ENCODE results near the gene C11orf54.
A peak's percentile ranks its signal among the peaks of the same experiment; 100 is the strongest.
"Not testable (repeated sequence)": the region's sequence is repeated elsewhere in the genome, so short reads cannot be mapped to it uniquely, and the experiment has no call there.

C11orf54 gene

DNA sequence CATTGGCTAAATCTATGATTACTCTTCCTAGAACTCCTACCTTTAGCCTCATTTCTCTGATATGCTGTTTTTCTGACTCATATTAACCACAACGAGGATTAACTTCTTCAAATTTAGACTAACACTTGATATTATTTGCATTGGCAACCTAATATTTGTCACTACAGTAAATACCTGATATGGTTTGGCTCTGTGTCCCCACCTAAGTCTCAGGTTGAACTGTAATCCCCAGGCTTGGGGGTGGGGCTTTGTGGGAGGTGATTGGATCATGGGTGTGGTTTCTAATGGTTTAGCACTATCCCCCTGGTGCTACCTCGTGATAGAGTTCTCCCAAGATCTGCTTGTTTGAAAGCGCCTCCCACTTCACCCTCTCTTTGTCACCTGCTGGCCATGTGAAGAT, 25.5 kb downstream of the C11orf54 start:
- DNase-seq = no peak

DNA sequence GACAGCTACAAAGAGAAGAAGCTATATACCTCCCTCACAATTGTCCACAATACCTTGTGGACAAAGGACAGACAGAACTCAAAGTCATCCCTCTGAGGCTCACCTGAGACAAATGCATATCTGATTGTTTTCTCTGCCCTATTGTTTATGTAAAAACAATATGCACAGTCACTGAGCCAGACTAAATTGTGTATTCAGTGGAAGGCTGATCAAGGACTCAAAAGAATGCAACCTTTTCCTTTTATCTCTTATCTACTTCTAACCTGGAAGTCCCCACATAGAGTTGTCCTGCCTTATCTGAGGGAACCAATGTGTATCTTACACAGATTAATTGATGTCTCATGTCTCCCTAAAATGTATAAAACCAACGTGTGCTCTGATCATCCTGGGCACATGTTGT, 28.7 kb downstream of the C11orf54 start:
- DNase-seq = no peak

GRCh38 chr11:93772123-93772522, 30.7 kb downstream of the C11orf54 start:
- no peak for DNase-seq

GRCh38 chr11:93773045-93773477, 31.6 kb downstream of the C11orf54 start:
- no peak for DNase-seq

DNA sequence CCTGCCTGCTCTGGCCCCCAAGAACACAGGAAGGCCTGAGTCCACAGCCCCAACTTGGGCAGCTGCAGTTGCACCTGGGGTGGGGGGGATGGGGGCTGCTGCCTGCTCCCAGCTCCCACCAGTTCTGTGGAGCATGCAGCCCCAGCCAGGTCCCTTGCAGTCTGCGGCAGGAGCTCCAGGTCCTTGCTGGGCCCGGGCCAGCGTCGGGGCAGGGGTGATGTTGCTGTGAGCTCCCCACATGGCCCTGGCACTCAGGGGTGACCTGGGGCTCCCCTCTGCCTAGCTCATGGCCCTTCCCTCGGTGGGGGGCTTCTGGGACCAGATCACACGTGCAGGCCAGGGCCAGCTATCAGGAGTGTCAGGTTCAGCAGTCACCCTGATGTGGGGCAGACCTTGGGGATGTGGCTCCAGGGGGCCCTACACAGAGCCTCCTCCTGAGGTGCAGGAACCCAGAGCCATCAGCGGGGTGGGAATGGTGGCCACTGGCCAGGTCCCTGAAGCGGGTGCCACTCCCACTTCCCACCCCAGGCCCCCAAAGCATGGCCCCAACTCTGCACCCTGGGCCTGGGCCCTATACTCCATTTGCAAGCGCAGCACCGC, 32.2 kb downstream of the C11orf54 start:
- DNase-seq = no peak

- not testable (repeated sequence) for DNase-seq
Observed at GRCh38 chr11:93774560-93774959, 33.1 kb downstream of the C11orf54 start.

DNA sequence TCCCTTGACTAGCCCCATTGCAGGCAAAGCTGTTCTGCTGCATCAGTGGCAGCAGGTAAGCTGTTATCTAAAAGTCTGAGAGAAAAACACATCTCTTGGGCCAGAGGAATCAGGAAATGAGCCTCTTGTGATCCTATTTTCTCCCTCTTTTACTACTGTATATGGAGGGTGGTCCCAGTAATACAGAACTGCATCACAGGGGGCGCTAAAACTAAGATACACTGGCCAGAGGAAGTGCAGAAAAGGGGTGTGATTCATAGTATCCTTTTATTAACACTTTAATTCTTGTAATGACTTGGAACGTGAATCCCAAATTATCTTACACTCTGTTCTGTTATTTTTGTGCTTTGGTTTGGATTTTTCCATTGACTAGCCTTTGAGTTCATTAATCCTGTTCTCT, 33.8 kb downstream of the C11orf54 start:
- DNase-seq = no peak

DNA sequence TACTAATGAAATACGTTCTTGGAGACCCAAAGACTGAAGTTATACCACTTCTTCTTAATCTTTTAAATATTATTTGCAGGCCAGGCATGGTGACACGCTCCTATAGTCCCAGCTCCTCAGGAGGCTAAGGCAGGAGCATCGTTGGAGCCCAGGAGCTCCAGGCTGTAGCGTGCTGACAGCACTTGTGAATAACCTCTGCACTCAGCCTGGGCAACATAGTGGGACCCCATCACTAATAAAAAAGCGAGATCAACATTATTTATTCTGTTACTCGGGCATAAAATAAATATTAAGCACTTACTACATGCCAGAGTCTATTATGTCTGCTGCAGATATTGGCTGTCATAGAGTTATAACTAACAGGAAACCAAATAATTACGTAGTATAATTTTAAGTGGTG, 41.9 kb downstream of the C11orf54 start:
- DNase-seq = no peak

DNA sequence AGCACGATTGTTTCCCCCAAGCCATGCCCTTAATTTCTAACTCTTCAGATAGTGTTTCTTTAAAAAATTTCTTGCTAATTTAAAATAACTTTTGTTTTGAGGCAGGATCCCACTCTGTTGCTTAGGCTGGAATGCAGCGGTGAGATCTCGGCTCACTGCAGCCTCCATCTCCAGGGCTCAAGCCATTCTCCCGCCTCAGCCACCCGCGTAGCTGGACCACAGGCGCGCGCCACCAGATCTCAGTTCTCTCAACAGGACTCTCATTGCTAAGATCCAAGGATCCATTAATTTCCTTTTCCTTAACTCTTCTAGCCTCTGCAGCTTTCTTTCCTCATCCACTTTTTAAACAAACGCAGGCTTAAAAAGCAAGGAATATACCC, 42.3 kb downstream of the C11orf54 start:
- DNase-seq = no peak

- DNase-seq = peak; percentile 75 to 90 (median 81)
Observed at GRCh38 chr11:93784145-93784934, 42.9 kb downstream of the C11orf54 start, which contains the start of gene MED17. Gene MED17 (plus strand): TSS chr11:93784282. CDS start chr11:93784514, 232 bp downstream.

DNA sequence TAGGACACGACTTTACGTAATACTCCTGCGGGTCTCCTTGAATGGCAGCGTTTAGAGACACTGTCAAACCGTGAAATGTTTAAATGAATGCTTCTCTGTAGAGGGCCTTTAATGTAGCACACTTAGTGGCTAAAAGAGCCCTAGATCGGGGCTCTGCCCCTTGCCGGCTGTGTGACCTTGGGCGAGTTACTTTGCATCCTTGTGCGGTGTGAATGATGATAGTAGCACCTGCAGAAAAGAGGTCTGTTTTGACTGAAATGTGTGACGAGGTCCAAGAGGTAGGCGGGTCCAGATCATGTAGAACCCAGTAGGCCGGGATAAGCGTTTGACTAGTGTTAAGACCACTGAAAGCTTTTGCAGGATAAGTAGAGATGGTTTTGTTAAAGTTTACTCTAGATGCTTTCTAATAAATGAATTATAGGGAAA, 43.5 kb downstream of the C11orf54 start:
- DNase-seq = no peak

DNA sequence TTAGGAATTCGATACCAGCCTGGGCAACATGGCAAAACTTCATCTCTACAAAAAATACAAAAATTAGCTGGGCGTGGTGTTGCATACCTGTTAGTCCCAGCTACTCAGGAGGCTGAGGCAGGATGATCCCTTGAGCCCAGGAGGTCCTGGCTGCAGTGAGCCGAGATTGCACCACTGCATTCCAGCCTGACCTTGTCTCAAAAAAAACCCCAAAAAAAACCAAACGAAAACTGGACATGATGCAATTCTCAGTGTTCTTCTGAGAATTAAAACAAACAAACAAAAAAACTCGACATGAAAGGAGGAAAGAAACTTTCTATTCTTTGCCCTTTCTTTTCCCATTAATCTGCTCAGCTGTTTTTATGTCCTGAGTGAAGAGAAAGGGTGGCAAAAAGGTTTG, 50.0 kb downstream of the C11orf54 start:
- DNase-seq = no peak

DNA sequence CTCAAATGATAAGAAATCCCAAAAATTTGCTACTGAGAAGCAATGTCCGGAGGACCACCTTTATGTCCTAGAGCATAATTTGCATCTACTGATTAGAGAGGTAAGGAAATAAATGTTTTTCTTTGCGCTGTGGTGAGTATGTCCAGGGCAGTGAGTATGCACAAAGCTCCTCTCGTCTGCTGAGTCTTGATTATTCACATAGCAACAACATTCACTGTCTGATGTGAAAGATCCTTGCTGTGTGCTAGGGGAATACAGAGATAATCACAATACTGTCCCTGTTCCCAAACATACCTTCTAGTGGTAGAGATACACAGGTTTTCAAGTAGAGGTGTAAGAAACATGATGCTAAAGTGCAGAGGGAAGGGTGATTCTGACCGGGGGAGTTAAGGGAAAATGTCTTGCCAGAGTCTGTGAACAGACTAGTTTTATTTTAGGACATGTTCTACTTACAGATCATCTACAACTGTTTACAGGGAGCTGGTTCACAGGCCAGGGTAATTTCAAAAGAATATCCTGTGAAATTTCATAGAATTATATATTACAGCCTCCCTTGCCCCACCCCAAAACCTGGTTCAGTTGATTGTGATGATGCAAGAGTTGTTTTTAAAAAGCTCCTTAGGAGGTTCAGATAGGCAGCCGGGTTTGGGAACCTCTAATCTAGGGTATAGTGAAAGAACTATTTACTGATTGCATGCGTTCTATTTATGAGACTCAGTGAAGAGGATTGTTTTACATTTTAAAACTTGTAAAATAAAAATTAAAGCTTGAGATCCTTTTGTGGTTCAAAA, 55.2 kb downstream of the C11orf54 start:
- DNase-seq = no peak

GRCh38 chr11:93801366-93801765, 59.9 kb downstream of the C11orf54 start:
- no peak for DNase-seq

DNA sequence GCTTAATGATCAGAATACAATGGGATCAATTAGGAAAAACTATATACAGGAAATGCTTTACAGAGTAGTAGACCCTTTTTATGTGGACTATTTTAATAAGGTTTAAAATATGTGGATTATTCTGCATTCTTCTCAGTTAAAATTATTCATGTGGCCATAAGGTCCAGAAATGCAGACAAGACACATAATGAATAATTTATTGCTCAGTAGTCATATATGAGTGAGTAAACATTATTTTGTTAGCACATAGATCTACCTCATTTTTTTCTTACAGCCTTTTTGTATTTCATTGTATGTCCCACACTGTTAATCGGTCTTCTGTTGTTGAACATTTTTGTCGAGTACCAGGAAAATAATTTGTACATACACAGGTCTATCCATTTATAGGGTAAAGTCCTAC, 63.4 kb downstream of the C11orf54 start:
- no peak for DNase-seq

DNA sequence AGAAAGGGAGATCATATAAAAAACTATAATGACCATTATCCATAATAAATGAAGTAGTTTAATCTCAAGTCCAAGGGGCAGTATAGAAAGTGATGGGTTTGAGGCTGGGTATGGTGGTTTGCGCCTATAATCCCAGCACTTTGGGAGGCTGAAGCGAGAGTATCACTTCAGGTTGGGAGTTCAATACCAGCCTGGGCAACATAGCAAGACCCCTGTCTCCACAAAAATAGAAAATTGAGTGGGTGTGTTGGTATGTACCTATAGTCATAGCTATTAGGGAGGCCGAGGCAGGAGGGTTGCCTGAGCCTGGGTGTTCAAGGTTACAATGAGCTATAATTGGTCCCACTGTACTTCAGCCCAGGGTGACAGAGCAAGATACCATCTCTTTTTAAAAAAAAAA, 66.5 kb downstream of the C11orf54 start:
- no peak for DNase-seq

- no peak for DNase-seq
Observed at GRCh38 chr11:93813974-93814373, 72.5 kb downstream of the C11orf54 start.
